ENCODE measurements around the gene OCEL1. TPM values are rescaled to one million over a fixed set of nuclear protein-coding genes. Genes with fewer than 3 reads are reported as not detected.
A peak's percentile ranks its signal among the peaks of the same experiment; 100 is the strongest.

OCEL1 gene
- total RNA-seq, 2 experiments from 2014 or later: 10.2 to 29.5 TPM

GRCh38 chr19:17229890-17230289, 3.9 kb downstream of the OCEL1 start:
- no peak overlapping the region for H2AFZ ChIP-seq (ENCODE audit: low read length)
- BruUV-seq (replicated peaks): no TSS peak
- H4K20me1 ChIP-seq (ENCODE audit: insufficient read depth, low read length): no peaks in the 10 kb centered on the region
- H3K9me3 ChIP-seq (ENCODE audit: low read length): no peaks in the 10 kb centered on the region
- ChIA-PET POLR2A (no interaction called here), CTCF (ENCODE audit: unreplicated experiment) (no interaction called here)
- peaks cover 22% of the 10 kb centered on the region for H3K4me1 ChIP-seq (ENCODE audit: insufficient read depth, low read length, poor library complexity, severe bottlenecking)
- no peak overlapping the region for H3K4me2 ChIP-seq (ENCODE audit: low read length)
- peaks cover 48% of the 10 kb centered on the region; the same call in 1 of the 2 replicates for H3K36me3 ChIP-seq (ENCODE audit: insufficient read depth, low read length)
- H3K79me2 ChIP-seq (ENCODE audit: insufficient read depth, low read depth, low read length): peaks cover 16% of the 10 kb centered on the region; the same call in 1 of the 2 replicates
- H3K9me2 ChIP-seq (ENCODE audit: insufficient read depth, low read length): no peaks in the 10 kb centered on the region
- H3K27ac ChIP-seq (ENCODE audit: low read depth, low read length, poor library complexity, severe bottlenecking): no peak overlapping the region
- TF ChIP-seq CTCF (conservative IDR thresholded peaks at IDR 0.05; ENCODE audit: low read length): no peak
- no peak for TF ChIP-seq EZH2phosphoT487 (IDR thresholded peaks at IDR 0.05; ENCODE audit: borderline replicate concordance, low read depth, low read length)
- DNase-seq (ENCODE audit: low spot score): no peak
- H3K4me3 ChIP-seq (ENCODE audit: low read depth, low read length, poor library complexity, severe bottlenecking): no peak overlapping the region
- intact Hi-C loops (cut with micrococcal nuclease; ENCODE audit: unreplicated experiment): no loop called here

- Histone ChIP-seq H3K27ac (ENCODE audit: low read depth, low read length, poor library complexity, severe bottlenecking) (no peak overlapping the region), H4K20me1 (ENCODE audit: insufficient read depth, low read length) (no peaks in the 10 kb centered on the region), H3K4me3 (ENCODE audit: low read depth, low read length, poor library complexity, severe bottlenecking) (no peak overlapping the region), H3K4me2 (ENCODE audit: low read length) (no peak overlapping the region), H3K36me3 (ENCODE audit: insufficient read depth, low read length) (peaks cover 48% of the 10 kb centered on the region; the same call in 1 of the 2 replicates), H3K9me2 (ENCODE audit: insufficient read depth, low read length) (no peaks in the 10 kb centered on the region), H3K9me3 (ENCODE audit: low read length) (no peaks in the 10 kb centered on the region), H3K79me2 (ENCODE audit: insufficient read depth, low read depth, low read length) (peaks cover 12% of the 10 kb centered on the region; the same call in 1 of the 2 replicates), H3K4me1 (ENCODE audit: insufficient read depth, low read length, poor library complexity, severe bottlenecking) (peaks cover 26% of the 10 kb centered on the region), H2AFZ (ENCODE audit: low read length) (no peak overlapping the region)
- TF ChIP-seq EZH2phosphoT487 (IDR thresholded peaks at IDR 0.05; ENCODE audit: borderline replicate concordance, low read depth, low read length): no peak
- TF ChIP-seq CTCF (conservative IDR thresholded peaks at IDR 0.05; ENCODE audit: low read length): no peak
- intact Hi-C loops (cut with micrococcal nuclease; ENCODE audit: unreplicated experiment): no loop called here
- ChIA-PET CTCF (ENCODE audit: unreplicated experiment) (no interaction called here), POLR2A (no interaction called here)
- BruUV-seq (replicated peaks): no TSS peak
- DNase-seq (ENCODE audit: low spot score): no peak
These were observed 6.2 kb downstream of the OCEL1 start for GRCh38 chr19:17232258-17232657.

DNA sequence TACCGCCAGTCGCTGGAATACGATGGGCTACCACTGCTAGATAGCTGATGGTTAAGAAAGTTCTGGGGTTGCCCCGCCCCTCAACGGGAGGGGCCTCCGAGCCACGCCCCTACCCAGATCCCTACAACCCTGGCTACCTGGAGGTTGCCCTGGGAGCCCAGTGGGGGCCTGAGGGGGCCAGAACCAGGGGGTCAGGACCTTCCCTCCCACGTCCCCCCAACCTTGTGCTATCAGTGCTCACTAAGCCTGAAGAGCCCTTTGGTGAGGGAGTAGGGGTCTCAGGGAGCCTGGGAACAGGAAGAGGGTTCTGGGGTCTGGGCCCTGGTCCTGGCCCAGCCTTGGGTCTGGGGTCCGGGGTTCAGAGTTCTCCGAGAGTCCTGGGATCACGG, 8.9 kb downstream of the OCEL1 start:
- Histone ChIP-seq H3K27ac (ENCODE audit: low read depth, low read length, poor library complexity, severe bottlenecking) (peak overlapping the region; percentile 58), H3K4me3 (ENCODE audit: low read depth, low read length, poor library complexity, severe bottlenecking) (peak overlapping the region; percentile 69), H3K9me2 (ENCODE audit: insufficient read depth, low read length) (no peaks in the 10 kb centered on the region), H3K4me1 (ENCODE audit: insufficient read depth, low read length, poor library complexity, severe bottlenecking) (peaks cover 25% of the 10 kb centered on the region), H4K20me1 (ENCODE audit: insufficient read depth, low read length) (no peaks in the 10 kb centered on the region), H3K4me2 (ENCODE audit: low read length) (peak overlapping the region; percentile 87), H3K36me3 (ENCODE audit: insufficient read depth, low read length) (peaks cover 46% of the 10 kb centered on the region; the same call in 1 of the 2 replicates), H3K79me2 (ENCODE audit: insufficient read depth, low read depth, low read length) (peaks cover 12% of the 10 kb centered on the region; the same call in 1 of the 2 replicates), H3K9me3 (ENCODE audit: low read length) (no peaks in the 10 kb centered on the region), H2AFZ (ENCODE audit: low read length) (no peak overlapping the region; the same call in 1 of the 2 replicates)
- intact Hi-C loops (cut with micrococcal nuclease; ENCODE audit: unreplicated experiment): no loop called here
- TF ChIP-seq CTCF (conservative IDR thresholded peaks at IDR 0.05; ENCODE audit: low read length) (no peak), EZH2phosphoT487 (IDR thresholded peaks at IDR 0.05; ENCODE audit: borderline replicate concordance, low read depth, low read length) (no peak)
- no TSS peak for BruUV-seq (replicated peaks)
- POLR2A ChIA-PET: interaction anchor here (0.6 to 1.5 kb wide), 3 partner anchors 32 to 753 kb away, joined by 3 to 5 read pairs (median 5); partner anchors contain the start of gene BABAM1
- CTCF ChIA-PET (ENCODE audit: unreplicated experiment): no interaction called here
- peak; percentile 73 for DNase-seq (ENCODE audit: low spot score)

Measured in OCI-LY7 (cell line).